A549 (cell line): ENCODE measurements around the gene CTU1. TPM values are rescaled to one million over a fixed set of nuclear protein-coding genes. Genes with fewer than 3 reads are reported as not detected.

ENCODE experiments used
- ATAC-seq, 2 experiments: fragments of 200-7000 bp in 1 of 2; fragments of >200 bp in 1 of 2; cut with Nextera tagmentation in 1 of 2; cut with Tn5 transposase in 1 of 2; 3 replicates each; pipeline versions ENCODE4 v1.8.0 to v1.9.1; 2018 to 2020; ENCODE audit warnings: mild to moderate bottlenecking in 1 of 2, moderate library complexity in 1 of 2
- CTCF ChIA-PET: fragments of 300-600 bp; sonication (Branson Sonifier 250); formaldehyde crosslinking; extraction: SDS; loops from one replicate; lab custom pipeline; 2021; ENCODE audit warnings: antibody characterized with exemption, inconsistent platforms; lab: Yijun Ruan, JAX
- POLR2A ChIA-PET: fragments of 350-600 bp; formaldehyde crosslinking; extraction: SDS; loops from one replicate; lab custom pipeline; 2021; ENCODE audit warnings: antibody characterized with exemption, inconsistent platforms; lab: Yijun Ruan, JAX
- DNase-seq, 2 experiments: peaks; one replicate each; pipeline versions ENCODE4 v3.0.0 to v3.0.0-alpha.2; 2011 to 2016; ENCODE audit warnings: low read depth in 1 of 2, low spot score in 1 of 2
- FAIRE-seq: peaks from 2 replicates; lab custom pipeline; 2011; peaks lifted over from hg19 to GRCh38; lab: Jason Lieb, UNC
- H3K27ac ChIP-seq, 2 experiments: fragments of >200 bp; sonication (Bioruptor Twin); formaldehyde crosslinking; 3 replicates each; pipeline ENCODE4 v1.5.1; 2016 to 2017
- H3K4me1 ChIP-seq: fragments of >200 bp; sonication (Bioruptor Twin); formaldehyde crosslinking; 3 replicates; pipeline ENCODE4 v1.6.1; 2016
- H3K4me2 ChIP-seq: fragments of >200 bp; sonication (Bioruptor Twin); formaldehyde crosslinking; 3 replicates; pipeline ENCODE4 v1.6.1; 2016
- H3K4me3 ChIP-seq: fragments of >200 bp; sonication (Bioruptor Twin); formaldehyde crosslinking; 3 replicates; pipeline ENCODE4 v1.5.1; 2016
- H3K9me3 ChIP-seq: fragments of >200 bp; sonication (Bioruptor Twin); formaldehyde crosslinking; 3 replicates; pipeline ENCODE4 v1.6.1; 2016
- ATOH8 ChIP-seq: fragments of 250-450 bp; sonication (Bioruptor Pico); IDR thresholded peaks from 2 replicates; pipeline ENCODE4 v1.5.0; 2020; ENCODE audit warnings: low read depth, mild to moderate bottlenecking, moderate library complexity
- BHLHE40 ChIP-seq: IDR thresholded peaks from 2 replicates; pipeline ENCODE4 v1.6.1; 2012; ENCODE audit warnings: low read depth, low read length, inconsistent platforms
- CEBPB ChIP-seq, 2 experiments: fragments of >200 bp in 1 of 2; sonication (Bioruptor Twin) in 1 of 2; formaldehyde crosslinking in 1 of 2; IDR thresholded peaks; 2 replicates each; pipeline ENCODE4 v1.6.1; 2012 to 2016
- CHD2 ChIP-seq: fragments of 150-350 bp; IDR thresholded peaks from 2 replicates; pipeline ENCODE4 v1.6.1; 2014; ENCODE audit warnings: low read length; ENCODE audit not compliant: partially characterized antibody
- FOSB ChIP-seq: fragments of 250-450 bp; sonication (Bioruptor Pico); IDR thresholded peaks from 2 replicates; pipeline ENCODE4 v1.5.0; 2020; ENCODE audit warnings: mild to moderate bottlenecking, moderate library complexity
- GATA3 ChIP-seq: IDR thresholded peaks from 2 replicates; pipeline ENCODE4 v1.6.1; 2012; ENCODE audit warnings: borderline replicate concordance
- HDAC2 ChIP-seq: fragments of 200-600 bp; sonication (generic); IDR thresholded peaks from 2 replicates; pipeline ENCODE4 v1.6.1; 2016
- HES2 ChIP-seq: fragments of >200 bp; sonication (Bioruptor Twin); formaldehyde crosslinking; IDR thresholded peaks from 2 replicates; pipeline ENCODE4 v1.6.1; 2016
- HOXA7 ChIP-seq: fragments of 250-450 bp; sonication (Bioruptor Pico); IDR thresholded peaks from 2 replicates; pipeline ENCODE4 v1.5.0; 2020; ENCODE audit warnings: mild to moderate bottlenecking, moderate library complexity
- HOXB13 ChIP-seq: fragments of 250-450 bp; sonication (Bioruptor Pico); IDR thresholded peaks from 2 replicates; pipeline ENCODE4 v1.5.0; 2020; ENCODE audit warnings: low read depth, mild to moderate bottlenecking, moderate library complexity
- KDM5A ChIP-seq: fragments of 200-600 bp; sonication (generic); IDR thresholded peaks from 2 replicates; pipeline ENCODE4 v1.6.1; 2016; ENCODE audit warnings: antibody characterized with exemption, mild to moderate bottlenecking
- MAFK ChIP-seq: fragments of 450-650 bp; IDR thresholded peaks from 2 replicates; pipeline ENCODE4 v1.6.1; 2014; ENCODE audit not compliant: partially characterized antibody
- MAZ ChIP-seq: fragments of 150-350 bp; IDR thresholded peaks from 2 replicates; pipeline ENCODE4 v1.6.1; 2014; ENCODE audit warnings: antibody characterized with exemption, low read depth, low read length, borderline replicate concordance
- NPAS2 ChIP-seq: fragments of 250-450 bp; sonication (Bioruptor Pico); IDR thresholded peaks from 2 replicates; pipeline ENCODE4 v1.8.0; 2022; ENCODE audit warnings: mild to moderate bottlenecking, moderate library complexity, borderline replicate concordance
- PBX3 ChIP-seq: IDR thresholded peaks from 2 replicates; pipeline ENCODE4 v1.6.1; 2012
- POLR2AphosphoS2 ChIP-seq: conservative IDR thresholded peaks from 2 replicates; pipeline ENCODE4 v1.6.1; 2012; ENCODE audit warnings: low read length, improper control_type of control experiment, inconsistent platforms
- RAD21 ChIP-seq, 2 experiments: fragments of >200 bp in 1 of 2; sonication (Bioruptor Twin) in 1 of 2; formaldehyde crosslinking in 1 of 2; IDR thresholded peaks in 1 of 2; conservative IDR thresholded peaks in 1 of 2; 2 replicates in 1 of 2; 3 replicates in 1 of 2; pipeline ENCODE4 v1.6.1; 2012 to 2018; ENCODE audit warnings: inconsistent platforms in 1 of 2
- REST ChIP-seq: fragments of 200-600 bp; sonication (generic); IDR thresholded peaks from 2 replicates; pipeline ENCODE4 v1.6.1; 2016; ENCODE audit warnings: antibody characterized with exemption, mild to moderate bottlenecking, moderate library complexity
- RNF2 ChIP-seq: fragments of 200-600 bp; sonication (generic); IDR thresholded peaks from 2 replicates; pipeline ENCODE4 v1.6.1; 2016; ENCODE audit warnings: low read depth, mild to moderate bottlenecking, antibody characterized with exemption, moderate library complexity, borderline replicate concordance
- SREBF2 ChIP-seq: fragments of 450-650 bp; IDR thresholded peaks from 2 replicates; pipeline ENCODE4 v1.6.1; 2014; ENCODE audit warnings: mild to moderate bottlenecking, moderate library complexity
- ZFP36 ChIP-seq: fragments of 450-650 bp; IDR thresholded peaks from 2 replicates; pipeline ENCODE4 v1.6.1; 2014; ENCODE audit warnings: borderline replicate concordance; ENCODE audit not compliant: partially characterized antibody
- WGBS: methylation state at CpG from one replicate; pipeline ENCODE4 v1.1.6; 2017; ENCODE audit errors: missing lambda C conversion rate; 5-methylcytosine and 5-hydroxymethylcytosine counted together
- polyA plus RNA-seq, 4 experiments: library from polyadenylated mRNA; depleted of rRNA in 3 of 4; stranded (reverse); fragments of >200 nt; fragmentation: RNase III in 1 of 4; extraction: RNeasy Plus Mini Kit Qiagen cat#74134 plus additional on column Dnase treatment in 1 of 4; gene quantifications; 2 replicates in 3 of 4; 3 replicates in 1 of 4; pipeline ENCODE4 v1.2.3, GENCODE V29; 2011 to 2017

The CTU1 gene
- polyA plus RNA-seq, 2 of the 4 experiments (the other 2 are of a cell fraction), result 4.5 to 7.4 TPM

GRCh38 chr19:51079481-51080110 is 28.6 kb downstream of the CTU1 start:
- FAIRE-seq (no peak), DNase-seq (no peak), ATAC-seq (no peak)
- TF ChIP-seq HOXB13 (no peak), HES2 (no peak), HDAC2 (no peak), BHLHE40 (no peak), MAFK (no peak), RNF2 (no peak), KDM5A (no peak), REST (no peak), GATA3 (no peak)
- Histone ChIP-seq H3K9me3 (peaks cover 6% of the 10 kb centered on the region; the same call in 2 of the 3 replicates), H3K4me3 (no peak overlapping the region), H3K27ac (no peak overlapping the region), H3K4me2 (no peak overlapping the region), H3K4me1 (no peaks in the 10 kb centered on the region)
- ChIA-PET CTCF (interaction anchor here (0.7 to 3.3 kb wide), 3 partner anchors 15 to 158 kb away, joined by 3 to 17 read pairs (median 11); no protein-coding TSS in a partner anchor), POLR2A (no interaction called here)
- 70% methylated on average over 25 of the region's 27 CpGs for WGBS

GRCh38 chr19:51078731-51079130 is 29.5 kb downstream of the CTU1 start:
- Histone ChIP-seq H3K4me2 (no peak overlapping the region), H3K27ac (no peak overlapping the region), H3K4me3 (no peak overlapping the region), H3K4me1 (no peaks in the 10 kb centered on the region), H3K9me3 (peaks cover 14% of the 10 kb centered on the region)
- DNase-seq (no peak), FAIRE-seq (no peak), ATAC-seq (no peak; a peak in 1 of 6 replicates)
- TF ChIP-seq CEBPB (IDR thresholded peaks at IDR 0.05), result no peak
- TF ChIP-seq HOXA7, result no peak
- TF ChIP-seq ATOH8 (CRISPR knock-in tag), result no peak
- TF ChIP-seq ZFP36, result no peak
- TF ChIP-seq FOSB, result no peak
- TF ChIP-seq RAD21 (conservative IDR thresholded peaks at IDR 0.05 in 1 of 2, IDR thresholded peaks at IDR 0.05 in 1 of 2), result no peak
- no peak for TF ChIP-seq NPAS2
- no peak for TF ChIP-seq MAZ
- TF ChIP-seq CHD2, result no peak
- no peak for TF ChIP-seq PBX3
- no peak for TF ChIP-seq SREBF2
- TF ChIP-seq POLR2AphosphoS2, result no peak
- TF ChIP-seq GATA3, result no peak
- ChIA-PET POLR2A (no interaction called here), CTCF (interaction anchor here (3.1 to 3.3 kb wide), 2 partner anchors 16 to 62 kb away, joined by 11 to 17 read pairs; no protein-coding TSS in a partner anchor)
- WGBS, result 85% methylated on average over 5 of the region's 6 CpGs
